ENCODE data around the gene RAN.

DNA sequence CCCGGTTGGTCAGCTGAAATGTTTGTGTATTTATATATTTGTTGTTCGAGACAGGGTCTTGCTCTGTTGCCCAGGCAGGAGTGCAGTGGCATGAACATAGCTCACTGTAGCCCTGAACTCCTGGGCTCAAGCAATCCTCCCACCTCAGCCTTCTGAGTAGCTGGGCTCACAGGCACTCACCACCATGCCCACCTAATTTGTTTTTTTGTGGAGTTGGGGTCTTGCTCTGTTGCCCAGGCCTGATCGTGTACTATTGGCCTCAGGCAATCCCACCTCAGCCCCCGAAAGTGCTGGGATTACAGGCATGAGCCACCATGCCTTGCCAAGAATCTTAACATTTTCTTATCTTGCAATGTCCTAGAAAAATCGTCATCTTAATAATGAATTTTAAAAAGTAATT is 3.3 kb downstream of the RAN start:
- TF ChIP-seq POLR2A (IDR thresholded peaks at IDR 0.05; ENCODE audit: low read length) = no peak
- no peak for TF ChIP-seq GATA1 (IDR thresholded peaks at IDR 0.05; ENCODE audit: low read depth, low read length)
